ENCODE measurements around the gene CXorf65. TPM values are rescaled to one million over a fixed set of nuclear protein-coding genes. Genes with fewer than 3 reads are reported as not detected.

Gene CXorf65
- not detected in 5 replicates for total RNA-seq (2022; extraction: Qiagen RNA extraction)

DNA sequence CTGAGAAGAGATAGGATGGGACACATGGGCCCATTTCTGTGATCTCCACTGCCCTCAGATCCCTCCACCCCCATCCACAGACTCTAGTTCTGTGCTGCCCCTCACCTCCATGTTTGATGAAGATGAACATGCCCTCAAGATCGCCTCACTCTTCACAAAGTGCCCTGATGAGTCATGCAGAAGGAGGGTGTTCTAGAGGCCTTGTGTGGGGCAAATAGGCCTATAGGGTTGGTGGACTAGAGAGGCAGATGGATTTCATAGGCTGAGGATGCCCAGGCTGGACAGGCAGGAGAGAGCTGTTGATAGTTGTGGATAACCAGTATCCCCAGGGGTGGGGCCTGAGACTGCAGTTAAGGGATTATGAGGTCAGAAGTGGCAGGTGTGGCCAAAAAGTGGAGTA is at the start of gene CXorf65:
TSS of gene CXorf65 (minus strand) at position 314 of the 400 bp plus-strand sequence. CDS start at position 130, 184 bp downstream.

DNA sequence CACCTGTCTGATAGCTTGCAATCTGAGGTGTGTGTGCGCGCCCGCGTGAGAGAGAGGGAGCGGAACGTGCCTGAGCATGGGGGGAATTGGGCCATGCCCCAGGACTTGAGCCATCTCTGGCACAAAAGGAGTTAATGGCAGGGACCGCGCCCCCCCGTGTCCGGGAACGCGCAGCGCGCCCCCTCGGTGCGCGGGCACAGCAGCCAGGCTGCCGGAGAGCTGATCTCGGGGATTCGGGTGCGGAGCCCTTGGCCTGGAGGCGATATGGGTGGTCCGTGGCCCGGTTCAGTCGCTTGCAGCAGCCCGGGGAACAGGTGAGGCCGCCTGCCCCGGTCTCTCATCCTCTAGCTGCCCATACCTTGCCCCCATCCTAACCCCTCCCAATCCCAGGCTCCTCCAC is 38.1 kb upstream of the CXorf65 start, which contains the start of gene NLGN3:
TSS of gene NLGN3 (plus strand) at position 191 of the 400 bp plus-strand sequence. CDS start 2,909 bp downstream, outside the sequence.

GRCh38 chrX:71118032-71118984 is 11.8 kb upstream of the CXorf65 start, which contains the start of gene MED12:
TSS of gene MED12 (plus strand) at chrX:71118596. CDS start at chrX:71118755, 159 bp downstream.

GRCh38 chrX:71111141-71111843 is 4.8 kb upstream of the CXorf65 start, which contains the start of gene IL2RG:
TSS of gene IL2RG (minus strand) at chrX:71111577. CDS start at chrX:71111539, 38 bp downstream.

DNA sequence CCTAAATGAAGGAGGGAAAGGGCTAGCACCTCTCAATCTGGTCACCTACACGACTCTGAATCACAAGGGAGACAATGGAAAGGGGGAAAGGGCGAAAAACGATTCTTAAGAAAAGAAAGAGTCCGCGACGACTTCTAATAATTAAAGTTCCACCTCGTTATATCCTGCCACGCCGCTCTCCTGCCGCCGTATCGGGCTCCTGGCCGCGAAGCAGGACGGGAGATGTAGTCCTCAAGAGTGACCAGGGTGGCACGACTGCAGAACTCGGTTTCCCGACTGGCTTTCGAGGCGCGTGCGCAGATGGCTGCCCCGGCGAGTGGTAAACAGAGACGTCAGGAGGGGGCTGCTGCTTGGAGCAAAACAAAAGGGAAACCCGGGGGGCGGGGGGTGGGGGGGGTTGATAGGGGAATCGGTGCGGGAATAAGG is 11.0 kb downstream of the CXorf65 start, which contains the start of gene FOXO4:
TSS of gene FOXO4 (plus strand) at position 297 of the 426 bp plus-strand sequence. CDS start 678 bp downstream, outside the sequence.

DNA sequence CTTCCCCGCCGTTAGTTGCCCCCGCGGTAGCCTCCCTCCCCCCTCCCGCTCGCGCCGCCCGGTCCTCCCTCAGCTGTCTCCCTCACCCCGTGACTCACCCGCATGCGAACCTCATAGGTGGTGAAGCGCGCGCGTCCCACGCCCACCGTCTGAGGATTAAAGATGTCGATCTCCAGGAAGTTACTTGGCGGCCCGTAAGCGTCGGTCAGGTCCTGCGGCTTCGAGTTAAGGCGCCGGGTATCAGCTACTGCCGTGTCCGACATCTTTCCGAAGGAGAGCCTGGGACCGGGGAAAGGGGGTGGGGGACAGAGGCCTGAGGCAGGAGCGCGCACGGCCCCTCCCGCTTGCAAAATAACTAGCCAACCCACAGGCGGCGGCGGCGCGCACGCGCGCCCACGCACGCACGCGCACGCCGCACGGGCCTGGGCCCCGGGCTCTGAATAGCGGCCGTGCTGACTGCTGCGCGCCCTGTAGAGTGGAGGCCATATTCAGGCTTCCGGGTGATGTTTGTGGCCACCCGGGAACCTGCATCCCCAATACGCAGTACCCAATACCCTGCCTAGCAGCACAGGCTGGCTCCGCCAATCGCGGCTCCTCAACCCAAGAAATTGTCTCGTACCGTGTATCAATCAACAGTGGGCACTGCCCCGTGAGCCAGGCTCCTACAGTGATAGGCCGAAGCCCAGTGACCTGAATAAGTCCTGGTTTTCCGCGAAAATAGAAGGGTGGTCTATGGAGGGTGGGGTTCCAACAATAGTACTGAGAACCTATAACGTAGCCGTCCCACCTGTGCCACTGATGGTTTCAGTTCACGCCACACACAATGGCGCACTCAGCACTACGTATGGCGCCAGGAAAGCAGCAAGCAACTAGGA is 38.3 kb downstream of the CXorf65 start, which contains the start of gene SNX12:
TSS of gene SNX12 (minus strand) at position 291 of the 875 bp plus-strand sequence. CDS start at position 263, 28 bp downstream.

Other genes starting within 250 kb of the CXorf65 start
- not detected in 5 replicates for gene TEX11, start 198.0 kb downstream of the CXorf65 start, total RNA-seq (2022; extraction: Qiagen RNA extraction)
- 0.05 TPM in 1 of 5 replicates, not detected in the others for gene SLC7A3, start 175.6 kb downstream of the CXorf65 start, total RNA-seq (2022; extraction: Qiagen RNA extraction)
- 72.3 to 82.6 TPM (median 73.9 TPM) in 5 replicates for gene SNX12, start 38.4 kb downstream of the CXorf65 start, total RNA-seq (2022; extraction: Qiagen RNA extraction)
- gene FOXO4, start 10.9 kb downstream of the CXorf65 start, total RNA-seq (2022; extraction: Qiagen RNA extraction): 1.2 to 1.9 TPM (median 1.4 TPM) in 5 replicates
- gene IL2RG, start 4.8 kb upstream of the CXorf65 start, total RNA-seq (2022; extraction: Qiagen RNA extraction): 0.09 to 0.32 TPM (median 0.23 TPM) in 3 of 5 replicates, not detected in the others
- 9.0 to 12.0 TPM (median 10.9 TPM) in 5 replicates for gene MED12, start 11.9 kb upstream of the CXorf65 start, total RNA-seq (2022; extraction: Qiagen RNA extraction)
- gene NLGN3, start 38.1 kb upstream of the CXorf65 start, total RNA-seq (2022; extraction: Qiagen RNA extraction): 0.80 to 1.2 TPM (median 0.97 TPM) in 5 replicates
- 0.06 to 0.10 TPM (median 0.10 TPM) in 3 of 5 replicates, not detected in the others for gene GJB1, start 116.5 kb upstream of the CXorf65 start, total RNA-seq (2022; extraction: Qiagen RNA extraction)
- gene ZMYM3, start 147.4 kb upstream of the CXorf65 start, total RNA-seq (2022; extraction: Qiagen RNA extraction): 10.5 to 14.5 TPM (median 12.9 TPM) in 5 replicates
- gene NONO, start 176.9 kb upstream of the CXorf65 start, total RNA-seq (2022; extraction: Qiagen RNA extraction): 344 to 374 TPM (median 349 TPM) in 5 replicates
- 0.84 to 1.1 TPM (median 0.90 TPM) in 5 replicates for gene ITGB1BP2, start 195.0 kb upstream of the CXorf65 start, total RNA-seq (2022; extraction: Qiagen RNA extraction)

Data from A549 treated with Hydrocortisone at 1 μM for 4 hours (cell line).